H1 (cell line): ENCODE measurements around the gene ADAD2. TPM values are rescaled to one million over a fixed set of nuclear protein-coding genes. Genes with fewer than 3 reads are reported as not detected.

ENCODE experiments used
- KDM4A ChIP-seq: IDR thresholded peaks from one replicate; pipeline ENCODE4 v1.7.1; 2012; ENCODE audit warnings: low read depth, mild to moderate bottlenecking, moderate library complexity, low read length, inconsistent platforms; ENCODE audit not compliant: severe bottlenecking
- POU5F1 ChIP-seq: IDR thresholded peaks from 2 replicates; pipeline ENCODE4 v1.6.1; 2011; ENCODE audit warnings: low read depth, mild to moderate bottlenecking, low read length, moderate library complexity
- SP1 ChIP-seq: IDR thresholded peaks from 2 replicates; pipeline ENCODE4 v1.6.1; 2011; ENCODE audit warnings: low read depth, low read length
- TBP ChIP-seq: IDR thresholded peaks from 2 replicates; pipeline ENCODE4 v1.6.1; 2011; ENCODE audit warnings: low read depth, low read length, improper control_type of control experiment
- polyA plus RNA-seq, 7 experiments: library from polyadenylated mRNA; depleted of rRNA in 3 of 7; stranded (reverse) in 5 of 7; unstranded in 2 of 7; fragments of >200 nt in 5 of 7; fragments of 200-250 nt in 2 of 7; gene quantifications; 1 replicate in 5 of 7; 2 replicates in 1 of 7; 4 replicates in 1 of 7; pipeline versions ENCODE4 v1.2.1 to v1.2.3, GENCODE V29; 2011 to 2013; ENCODE audit warnings: missing spikeins in 2 of 7, mixed read lengths in 2 of 7
- total RNA-seq: library from RNA; stranded (reverse); fragmentation: NEBNext Ultra II Directional; extraction: Animal tissue kit (Norgen Biotek cat#: 25700); gene quantifications from 2 replicates; pipeline ENCODE4 v1.2.1, GENCODE V29; 2021
- TF ChIP-seq, protein P1 (sequence below): IDR thresholded peaks from 2 replicates; pipeline ENCODE4 v1.6.1; 2012; ENCODE audit warnings: low read length, inconsistent platforms

Gene ADAD2
- total and polyA plus RNA-seq, 2 of the 8 experiments (the other 6 are each of a cell fraction or from before 2014, with no cell fraction given), result 1.2 to 1.3 TPM

DNA sequence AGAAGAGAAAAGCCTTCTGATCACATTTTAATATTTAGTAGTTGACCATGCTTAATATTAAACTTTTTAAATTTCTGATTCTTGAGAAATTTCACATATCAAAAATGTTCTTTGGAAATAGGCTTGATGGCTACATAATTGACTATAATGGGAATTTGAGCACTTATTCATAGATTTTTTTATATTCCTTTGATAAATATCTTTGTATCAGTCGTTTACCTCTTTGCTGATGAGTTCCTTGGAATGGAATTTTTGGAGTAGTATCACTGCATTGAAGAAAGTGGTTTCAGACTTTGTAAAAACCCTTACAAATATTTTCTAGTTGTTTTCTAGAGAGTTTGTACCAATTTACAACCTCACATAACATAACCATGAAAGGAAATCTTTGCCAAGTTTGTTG is 31.2 kb upstream of the ADAD2 start (continued):
- TF ChIP-seq, protein P1, sequence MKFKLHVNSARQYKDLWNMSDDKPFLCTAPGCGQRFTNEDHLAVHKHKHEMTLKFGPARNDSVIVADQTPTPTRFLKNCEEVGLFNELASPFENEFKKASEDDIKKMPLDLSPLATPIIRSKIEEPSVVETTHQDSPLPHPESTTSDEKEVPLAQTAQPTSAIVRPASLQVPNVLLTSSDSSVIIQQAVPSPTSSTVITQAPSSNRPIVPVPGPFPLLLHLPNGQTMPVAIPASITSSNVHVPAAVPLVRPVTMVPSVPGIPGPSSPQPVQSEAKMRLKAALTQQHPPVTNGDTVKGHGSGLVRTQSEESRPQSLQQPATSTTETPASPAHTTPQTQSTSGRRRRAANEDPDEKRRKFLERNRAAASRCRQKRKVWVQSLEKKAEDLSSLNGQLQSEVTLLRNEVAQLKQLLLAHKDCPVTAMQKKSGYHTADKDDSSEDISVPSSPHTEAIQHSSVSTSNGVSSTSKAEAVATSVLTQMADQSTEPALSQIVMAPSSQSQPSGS, result no peak
- TF ChIP-seq POU5F1 (no peak), KDM4A (no peak), TBP (no peak), SP1 (no peak)
- TF ChIP-seq, all 59 proteins: peak for 0
